HG03095 (cell line): ENCODE results near the gene NFIA.

Experiments used
- ATAC-seq: cut with Tn5 transposase; IDR thresholded peaks from one replicate; pipeline ENCODE4 v1.9.1; 2021; ENCODE audit warnings: moderate library complexity; ENCODE audit not compliant: unreplicated experiment

Gene NFIA

GRCh38 chr1:61143821-61144424 lies 61.6 kb downstream of the NFIA start:
- no peak for ATAC-seq

GRCh38 chr1:61149010-61149860 lies 66.9 kb downstream of the NFIA start:
- no peak for ATAC-seq

- ATAC-seq: no peak
Measured at GRCh38 chr1:61151565-61151964, 69.2 kb downstream of the NFIA start.

- ATAC-seq: no peak
Measured at GRCh38 chr1:61152066-61152465, 69.7 kb downstream of the NFIA start.

GRCh38 chr1:61152469-61153105 lies 70.2 kb downstream of the NFIA start:
- no peak for ATAC-seq

- ATAC-seq: no peak
Measured at GRCh38 chr1:61156576-61157467, 74.5 kb downstream of the NFIA start.

- no peak for ATAC-seq
Measured at GRCh38 chr1:61157468-61157987, 75.2 kb downstream of the NFIA start.

GRCh38 chr1:61158591-61158990 lies 76.2 kb downstream of the NFIA start:
- ATAC-seq: no peak

- no peak for ATAC-seq
Measured at GRCh38 chr1:61160526-61160925, 78.2 kb downstream of the NFIA start.

- ATAC-seq: no peak
Measured at GRCh38 chr1:61162520-61163258, 80.3 kb downstream of the NFIA start.

- ATAC-seq: no peak
Measured at GRCh38 chr1:61163355-61163754, 81.0 kb downstream of the NFIA start.

GRCh38 chr1:61165402-61165801 lies 83.0 kb downstream of the NFIA start:
- ATAC-seq: no peak

GRCh38 chr1:61167309-61167708 lies 84.9 kb downstream of the NFIA start:
- ATAC-seq: no peak

- ATAC-seq: no peak
Measured at GRCh38 chr1:61169045-61169444, 86.7 kb downstream of the NFIA start.

- no peak for ATAC-seq
Measured at GRCh38 chr1:61169634-61170033, 87.3 kb downstream of the NFIA start.

- ATAC-seq: no peak
Measured at GRCh38 chr1:61170328-61171238, 88.2 kb downstream of the NFIA start.

- no peak for ATAC-seq
Measured at GRCh38 chr1:61171346-61171745, 89.0 kb downstream of the NFIA start.

- no peak for ATAC-seq
Measured at GRCh38 chr1:61171974-61172373, 89.6 kb downstream of the NFIA start.

- ATAC-seq: no peak
Measured at GRCh38 chr1:61173118-61173517, 90.8 kb downstream of the NFIA start.
